PFSK-1 (cell line): ENCODE data around the gene STXBP2.

Experiments used
- FOXP2 ChIP-seq: optimal IDR thresholded peaks from 2 replicates; pipeline ENCODE3; 2011; ENCODE audit warnings: borderline replicate concordance, control low read depth, inconsistent platforms; ENCODE audit not compliant: insufficient read depth; ENCODE audit errors: extremely low read length, extremely low read depth
- POLR2AphosphoS5 ChIP-seq: IDR thresholded peaks from 2 replicates; pipeline ENCODE4 v1.6.1; 2012; ENCODE audit warnings: low read depth, mild to moderate bottlenecking, control low read depth, low read length, moderate library complexity
- SIN3A ChIP-seq: IDR thresholded peaks from 2 replicates; pipeline ENCODE4 v1.6.1; 2012; ENCODE audit warnings: mild to moderate bottlenecking, low read length, moderate library complexity, borderline replicate concordance; ENCODE audit not compliant: insufficient read depth
- TAF1 ChIP-seq: IDR thresholded peaks from 2 replicates; pipeline ENCODE4 v1.6.1; 2012; ENCODE audit warnings: low read length, control low read depth, borderline replicate concordance; ENCODE audit not compliant: insufficient read depth
- TF ChIP-seq, protein P1 (sequence below), 2 experiments: IDR thresholded peaks; 2 replicates each; pipeline versions ENCODE4 v1.6.1 to v1.8.0; 2011 to 2012; ENCODE audit warnings: low read depth in 2 of 2, low read length in 2 of 2, control low read depth in 1 of 2, inconsistent platforms in 1 of 2, mild to moderate bottlenecking in 1 of 2, moderate library complexity in 1 of 2; ENCODE audit not compliant: insufficient read depth in 1 of 2

Gene STXBP2

DNA sequence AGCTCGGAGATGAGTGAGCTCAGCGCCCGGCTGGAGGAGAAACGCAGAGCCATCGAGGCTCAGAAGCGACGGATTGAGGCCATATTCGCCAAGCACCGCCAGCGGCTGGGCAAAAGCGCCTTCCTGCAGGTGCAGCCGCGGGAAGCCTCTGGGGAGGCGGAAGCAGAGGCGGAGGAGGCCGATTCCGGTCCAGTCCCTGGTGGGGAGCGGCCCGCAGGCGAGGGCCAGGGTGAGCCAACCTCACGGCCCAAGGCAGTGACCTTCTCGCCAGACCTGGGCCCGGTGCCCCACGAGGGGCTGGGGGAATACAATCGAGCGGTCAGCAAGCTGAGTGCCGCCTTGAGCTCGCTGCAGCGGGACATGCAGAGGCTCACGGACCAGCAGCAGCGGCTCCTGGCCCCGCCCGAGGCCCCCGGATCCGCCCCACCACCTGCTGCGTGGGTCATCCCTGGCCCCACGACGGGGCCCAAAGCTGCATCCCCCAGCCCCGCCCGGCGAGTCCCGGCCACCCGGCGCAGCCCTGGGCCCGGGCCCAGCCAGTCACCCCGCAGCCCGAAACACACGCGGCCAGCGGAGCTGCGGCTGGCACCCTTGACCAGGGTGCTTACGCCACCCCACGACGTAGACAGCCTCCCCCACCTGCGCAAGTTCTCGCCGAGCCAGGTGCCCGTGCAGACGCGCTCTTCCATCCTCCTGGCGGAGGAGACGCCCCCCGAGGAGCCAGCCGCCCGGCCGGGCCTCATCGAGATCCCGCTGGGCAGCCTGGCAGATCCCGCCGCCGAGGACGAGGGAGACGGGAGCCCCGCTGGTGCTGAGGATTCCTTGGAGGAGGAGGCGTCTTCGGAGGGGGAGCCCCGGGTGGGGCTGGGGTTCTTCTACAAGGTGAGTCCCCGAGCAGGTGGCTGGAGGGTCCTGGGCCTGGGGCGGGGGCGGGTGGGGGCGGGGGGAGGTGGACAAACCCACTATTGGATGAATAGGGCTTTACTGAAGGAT is 24.3 kb upstream of the STXBP2 start:
- TF ChIP-seq POLR2AphosphoS5 (no peak), TAF1 (no peak), SIN3A (no peak), FOXP2 (no peak)
- TF ChIP-seq, protein P1, sequence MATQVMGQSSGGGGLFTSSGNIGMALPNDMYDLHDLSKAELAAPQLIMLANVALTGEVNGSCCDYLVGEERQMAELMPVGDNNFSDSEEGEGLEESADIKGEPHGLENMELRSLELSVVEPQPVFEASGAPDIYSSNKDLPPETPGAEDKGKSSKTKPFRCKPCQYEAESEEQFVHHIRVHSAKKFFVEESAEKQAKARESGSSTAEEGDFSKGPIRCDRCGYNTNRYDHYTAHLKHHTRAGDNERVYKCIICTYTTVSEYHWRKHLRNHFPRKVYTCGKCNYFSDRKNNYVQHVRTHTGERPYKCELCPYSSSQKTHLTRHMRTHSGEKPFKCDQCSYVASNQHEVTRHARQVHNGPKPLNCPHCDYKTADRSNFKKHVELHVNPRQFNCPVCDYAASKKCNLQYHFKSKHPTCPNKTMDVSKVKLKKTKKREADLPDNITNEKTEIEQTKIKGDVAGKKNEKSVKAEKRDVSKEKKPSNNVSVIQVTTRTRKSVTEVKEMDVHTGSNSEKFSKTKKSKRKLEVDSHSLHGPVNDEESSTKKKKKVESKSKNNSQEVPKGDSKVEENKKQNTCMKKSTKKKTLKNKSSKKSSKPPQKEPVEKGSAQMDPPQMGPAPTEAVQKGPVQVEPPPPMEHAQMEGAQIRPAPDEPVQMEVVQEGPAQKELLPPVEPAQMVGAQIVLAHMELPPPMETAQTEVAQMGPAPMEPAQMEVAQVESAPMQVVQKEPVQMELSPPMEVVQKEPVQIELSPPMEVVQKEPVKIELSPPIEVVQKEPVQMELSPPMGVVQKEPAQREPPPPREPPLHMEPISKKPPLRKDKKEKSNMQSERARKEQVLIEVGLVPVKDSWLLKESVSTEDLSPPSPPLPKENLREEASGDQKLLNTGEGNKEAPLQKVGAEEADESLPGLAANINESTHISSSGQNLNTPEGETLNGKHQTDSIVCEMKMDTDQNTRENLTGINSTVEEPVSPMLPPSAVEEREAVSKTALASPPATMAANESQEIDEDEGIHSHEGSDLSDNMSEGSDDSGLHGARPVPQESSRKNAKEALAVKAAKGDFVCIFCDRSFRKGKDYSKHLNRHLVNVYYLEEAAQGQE (IDR thresholded peaks at IDR 0.05; ENCODE audit: insufficient read depth in 1 of 2, low read depth in 2 of 2, low read length in 2 of 2) = no peak

DNA sequence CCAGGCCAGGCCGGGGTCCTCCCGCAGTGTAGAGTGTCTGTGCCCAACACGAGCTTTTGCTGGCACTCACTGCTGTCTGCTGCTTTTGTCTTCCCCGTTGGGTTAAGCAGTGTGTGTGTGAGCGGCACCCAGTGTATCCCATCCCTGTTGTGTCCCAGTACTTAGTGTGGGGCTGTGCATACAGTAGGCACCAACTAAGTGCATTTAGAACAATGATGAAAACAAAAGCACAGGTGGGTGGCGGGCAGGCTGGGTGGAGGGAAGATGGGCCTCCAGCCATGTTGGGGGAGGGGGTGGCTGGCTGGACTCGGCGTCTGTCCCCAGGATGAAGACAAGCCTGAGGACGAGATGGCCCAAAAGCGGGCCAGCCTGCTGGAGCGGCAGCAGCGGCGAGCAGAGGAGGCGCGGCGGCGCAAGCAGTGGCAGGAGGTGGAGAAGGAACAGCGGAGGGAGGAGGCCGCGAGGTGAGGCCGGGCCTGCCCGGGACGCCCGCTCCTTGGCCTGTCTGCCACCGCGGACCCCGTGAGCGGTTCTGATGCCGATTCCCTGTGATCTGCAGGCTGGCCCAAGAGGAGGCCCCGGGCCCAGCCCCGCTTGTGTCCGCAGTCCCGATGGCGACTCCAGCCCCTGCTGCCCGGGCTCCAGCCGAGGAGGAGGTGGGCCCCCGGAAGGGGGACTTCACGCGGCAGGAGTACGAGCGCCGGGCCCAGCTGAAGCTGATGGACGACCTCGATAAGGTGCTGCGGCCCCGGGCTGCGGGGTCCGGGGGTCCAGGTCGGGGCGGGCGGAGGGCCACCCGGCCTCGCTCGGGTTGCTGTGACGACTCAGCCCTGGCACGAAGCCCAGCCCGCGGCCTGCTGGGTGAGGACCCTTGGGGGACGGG is 21.8 kb upstream of the STXBP2 start:
- TF ChIP-seq POLR2AphosphoS5 (no peak), FOXP2 (no peak), SIN3A (no peak), TAF1 (no peak)
- TF ChIP-seq, protein P1 (IDR thresholded peaks at IDR 0.05; ENCODE audit: insufficient read depth in 1 of 2, low read depth in 2 of 2, low read length in 2 of 2) = no peak

DNA sequence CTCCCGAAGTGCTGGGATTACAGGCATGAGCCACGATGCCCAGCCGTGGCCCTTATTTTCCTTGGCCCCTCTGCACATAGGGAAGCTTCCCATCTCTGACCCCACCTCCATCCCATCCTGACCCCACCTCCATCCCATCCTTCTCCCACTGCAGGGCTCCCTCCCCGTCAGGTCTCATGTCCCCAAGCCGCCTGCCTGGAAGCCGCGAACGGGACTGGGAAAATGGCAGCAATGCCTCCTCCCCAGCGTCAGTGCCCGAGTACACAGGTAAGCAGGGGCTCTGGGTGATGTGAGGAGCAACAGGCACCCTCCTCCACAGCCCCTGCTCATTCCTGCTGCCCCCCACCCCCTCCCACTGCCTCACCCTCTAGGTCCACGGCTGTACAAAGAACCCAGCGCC is 19.7 kb upstream of the STXBP2 start:
- TF ChIP-seq, protein P1 (IDR thresholded peaks at IDR 0.05; ENCODE audit: insufficient read depth in 1 of 2, low read depth in 2 of 2, low read length in 2 of 2) = no peak
- no peak for TF ChIP-seq TAF1
- TF ChIP-seq SIN3A = no peak
- TF ChIP-seq FOXP2 = no peak
- no peak for TF ChIP-seq POLR2AphosphoS5

DNA sequence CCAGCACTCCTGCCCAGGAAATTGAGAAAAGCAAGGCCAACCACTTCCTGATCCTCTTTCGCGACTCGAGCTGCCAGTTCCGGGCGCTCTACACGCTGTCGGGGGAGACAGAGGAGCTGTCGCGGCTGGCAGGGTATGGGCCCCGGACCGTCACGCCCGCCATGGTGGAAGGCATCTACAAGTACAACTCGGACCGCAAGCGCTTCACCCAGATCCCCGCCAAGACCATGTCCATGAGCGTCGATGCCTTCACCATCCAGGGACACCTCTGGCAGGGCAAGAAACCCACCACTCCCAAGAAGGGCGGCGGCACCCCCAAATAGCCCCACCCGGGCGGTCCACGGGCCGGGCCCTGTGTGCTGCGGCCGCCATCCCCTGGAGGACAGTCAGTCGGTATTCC is 19.2 kb upstream of the STXBP2 start:
- TF ChIP-seq TAF1 = no peak
- TF ChIP-seq SIN3A = no peak
- no peak for TF ChIP-seq FOXP2
- TF ChIP-seq, protein P1 (IDR thresholded peaks at IDR 0.05; ENCODE audit: insufficient read depth in 1 of 2, low read depth in 2 of 2, low read length in 2 of 2) = no peak
- no peak for TF ChIP-seq POLR2AphosphoS5
